ENCODE data around the gene USP32.
"Not testable (repeated sequence)": the region's sequence is repeated elsewhere in the genome, so short reads cannot be mapped to it uniquely, and the experiment has no call there.

Gene USP32

DNA sequence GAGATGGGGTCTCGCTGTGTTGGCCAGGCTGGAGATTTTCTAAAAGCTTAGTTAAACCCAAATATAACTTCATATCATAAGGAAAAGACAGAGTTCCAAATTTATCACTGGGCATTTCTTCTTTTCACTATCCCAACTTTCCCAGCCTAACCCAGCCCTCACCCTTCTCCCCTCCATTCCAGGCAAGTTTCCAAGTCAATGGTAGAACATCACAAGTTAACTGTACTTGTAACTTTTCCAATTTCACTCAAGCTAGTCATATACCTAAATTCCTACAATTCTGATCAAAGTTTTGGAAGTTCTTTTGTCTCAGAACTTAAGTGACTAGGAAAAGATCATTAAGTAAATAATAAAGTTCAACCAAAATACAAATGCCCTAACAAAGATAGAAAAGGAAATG lies 61.2 kb downstream of the USP32 start:
- no peak for DNase-seq

DNA sequence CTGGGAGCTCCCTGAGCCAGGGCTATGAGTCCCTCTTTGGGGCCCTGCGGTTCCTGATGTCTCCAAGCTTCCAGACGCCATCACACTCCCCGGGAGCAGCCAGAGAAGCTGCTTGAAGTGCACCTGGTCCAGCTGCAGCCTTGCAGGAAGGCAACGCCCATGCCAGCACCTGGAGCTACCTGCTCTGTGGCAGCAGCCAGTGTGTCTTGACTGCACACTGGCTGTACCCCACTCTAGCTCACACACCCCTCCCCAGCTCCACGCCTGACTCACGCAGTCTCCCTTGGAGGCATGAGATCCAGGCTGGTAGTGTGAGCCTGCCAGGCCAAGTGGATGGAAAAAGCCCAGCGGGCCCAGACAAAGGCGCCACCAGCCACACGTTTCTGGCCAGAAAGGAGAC lies 63.3 kb downstream of the USP32 start:
- no peak for DNase-seq

DNA sequence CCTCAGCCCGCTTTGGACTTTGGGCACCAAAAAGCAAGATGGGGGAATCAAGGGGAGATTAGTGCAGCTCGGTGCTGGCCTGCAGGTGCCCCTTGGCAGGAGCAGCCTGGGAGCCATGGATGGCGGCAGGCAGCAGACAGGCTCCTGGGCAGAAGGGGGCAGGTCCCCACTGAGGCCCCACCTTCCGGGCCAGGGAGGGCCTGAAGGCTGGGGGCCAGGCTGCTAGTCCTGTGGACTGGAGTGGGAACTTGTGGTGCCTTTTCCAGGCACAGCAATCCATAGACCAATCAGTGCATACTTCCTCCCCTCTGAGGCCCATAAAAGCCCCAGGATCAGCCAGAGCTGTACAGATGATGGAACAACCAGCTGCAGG lies 64.0 kb downstream of the USP32 start:
- no peak for DNase-seq

DNA sequence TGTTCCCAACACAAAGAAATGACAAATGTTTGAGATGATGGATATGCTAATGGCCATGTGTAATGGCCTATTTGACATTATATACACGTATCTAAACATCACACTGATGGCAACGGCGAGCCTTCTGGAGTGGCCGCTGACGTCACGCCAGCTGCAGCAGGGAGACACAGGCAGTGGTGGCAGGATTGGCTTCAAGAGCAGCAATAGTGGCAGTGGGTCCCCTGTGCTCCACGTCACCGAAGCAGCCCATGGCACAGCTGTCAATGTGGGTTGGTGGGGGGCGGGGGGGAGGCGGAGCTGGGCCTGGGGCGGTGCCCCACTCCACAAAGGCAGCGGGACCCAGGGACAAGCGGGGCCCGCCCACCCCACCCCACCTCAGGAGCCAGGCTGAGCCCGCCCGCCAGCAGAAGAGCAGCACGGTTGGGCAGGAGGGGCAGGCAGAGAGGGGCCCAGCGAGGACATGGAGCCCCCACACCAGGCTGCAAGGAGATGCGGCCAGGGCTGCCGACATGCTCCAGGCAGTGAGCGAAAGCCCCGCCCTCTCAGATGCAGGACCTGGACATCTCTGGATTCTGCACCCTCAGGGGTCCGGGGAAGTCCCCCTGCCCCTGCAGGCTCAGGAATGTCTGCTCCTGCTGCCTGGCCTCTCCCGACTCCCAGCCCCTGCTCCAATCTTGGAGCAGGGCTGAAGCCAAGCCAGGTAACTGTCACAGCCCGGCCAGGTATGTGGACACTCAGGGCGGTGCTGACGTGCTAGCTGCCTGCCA lies 64.6 kb downstream of the USP32 start:
- DNase-seq = no peak

DNA sequence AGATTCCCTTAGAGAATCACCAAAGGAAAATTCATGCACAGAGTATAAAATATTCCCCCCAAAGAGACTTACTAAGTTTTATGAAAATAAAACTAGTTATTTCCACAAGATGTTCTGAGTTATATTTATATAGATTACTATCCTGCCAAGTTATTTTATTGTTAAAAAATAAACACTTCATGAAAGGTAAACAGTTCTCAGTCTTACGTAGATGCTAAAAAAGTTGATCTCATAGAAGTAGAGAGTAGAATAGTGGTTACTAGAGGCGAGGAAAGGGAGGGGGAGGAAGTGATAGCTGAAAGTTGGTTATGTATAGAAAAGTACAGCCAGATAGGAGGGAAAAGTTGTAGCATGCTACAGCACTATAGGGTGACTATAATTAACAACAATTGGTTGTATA lies 65.2 kb downstream of the USP32 start:
- no peak for DNase-seq

DNA sequence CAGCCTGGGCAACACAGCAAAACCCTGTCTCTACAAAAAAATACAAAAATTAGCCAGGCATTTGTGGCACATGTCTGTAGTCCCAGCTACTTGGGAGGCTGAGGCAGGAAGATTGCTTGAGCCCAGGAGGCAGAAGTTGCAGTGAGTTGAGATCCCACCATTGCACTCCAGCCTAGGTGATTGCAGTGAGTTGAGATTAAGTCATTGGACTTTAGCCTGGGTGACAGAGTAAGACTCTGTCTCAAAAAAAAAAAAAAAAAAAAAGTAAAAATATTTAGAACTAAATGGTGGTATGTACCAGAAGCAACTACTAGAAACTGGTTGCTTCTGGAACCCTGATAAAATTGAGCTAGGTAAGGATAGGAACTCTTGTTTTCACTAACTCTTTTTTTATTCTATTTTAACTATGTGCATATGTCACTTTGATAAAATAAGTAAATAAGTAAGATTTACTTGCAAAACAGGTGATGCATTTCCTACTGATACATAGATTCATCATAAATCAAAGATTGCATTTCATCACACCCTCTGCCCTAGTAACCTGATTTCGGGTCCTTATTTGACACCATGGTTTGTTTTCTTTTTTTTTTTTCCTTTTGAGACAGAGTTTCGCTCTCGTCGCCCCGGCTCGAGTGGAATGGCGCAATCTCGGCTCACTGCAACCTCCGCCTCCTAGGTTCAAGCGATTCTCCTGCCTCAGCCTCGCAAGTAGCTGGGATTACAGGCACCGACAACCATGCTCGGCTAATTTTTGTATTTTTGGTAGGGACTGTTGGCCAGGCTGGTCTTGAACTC lies 66.0 kb downstream of the USP32 start:
- no peak for DNase-seq

DNA sequence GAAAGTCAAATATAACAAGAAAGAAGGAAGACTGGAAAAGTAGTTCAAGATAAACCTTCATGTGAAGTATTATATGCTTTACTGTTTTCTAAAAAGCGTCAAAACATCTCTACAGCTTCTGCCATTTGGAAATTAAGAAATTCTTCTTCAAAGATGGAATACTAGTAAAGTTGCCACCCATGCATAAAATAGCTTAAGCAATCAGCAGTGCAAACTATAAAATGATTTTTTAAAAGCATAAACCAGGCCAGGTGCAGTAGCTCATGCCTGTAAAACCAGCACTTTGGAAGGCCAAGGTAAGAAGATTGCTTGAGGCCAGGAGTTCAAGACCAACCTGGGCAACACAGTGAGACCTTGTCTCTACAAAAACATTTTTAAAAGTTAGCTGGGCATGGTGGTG lies 68.2 kb downstream of the USP32 start:
- DNase-seq = no peak

DNA sequence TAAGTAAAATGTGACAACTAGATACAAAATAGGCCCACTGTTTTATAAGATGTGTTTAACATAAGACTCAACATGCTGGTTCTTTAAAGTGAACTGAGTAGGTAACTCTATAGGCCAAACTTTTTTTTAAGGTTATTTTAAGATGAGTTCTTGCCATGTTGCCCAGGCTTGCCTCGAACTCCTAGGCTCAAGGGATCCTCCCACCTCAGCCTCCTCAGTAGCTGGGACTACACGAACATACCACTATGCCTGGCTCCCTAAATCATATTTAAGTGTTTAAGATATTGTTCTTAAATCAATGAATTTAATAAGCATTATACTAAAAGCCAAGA lies 69.9 kb downstream of the USP32 start:
- DNase-seq = no peak

DNA sequence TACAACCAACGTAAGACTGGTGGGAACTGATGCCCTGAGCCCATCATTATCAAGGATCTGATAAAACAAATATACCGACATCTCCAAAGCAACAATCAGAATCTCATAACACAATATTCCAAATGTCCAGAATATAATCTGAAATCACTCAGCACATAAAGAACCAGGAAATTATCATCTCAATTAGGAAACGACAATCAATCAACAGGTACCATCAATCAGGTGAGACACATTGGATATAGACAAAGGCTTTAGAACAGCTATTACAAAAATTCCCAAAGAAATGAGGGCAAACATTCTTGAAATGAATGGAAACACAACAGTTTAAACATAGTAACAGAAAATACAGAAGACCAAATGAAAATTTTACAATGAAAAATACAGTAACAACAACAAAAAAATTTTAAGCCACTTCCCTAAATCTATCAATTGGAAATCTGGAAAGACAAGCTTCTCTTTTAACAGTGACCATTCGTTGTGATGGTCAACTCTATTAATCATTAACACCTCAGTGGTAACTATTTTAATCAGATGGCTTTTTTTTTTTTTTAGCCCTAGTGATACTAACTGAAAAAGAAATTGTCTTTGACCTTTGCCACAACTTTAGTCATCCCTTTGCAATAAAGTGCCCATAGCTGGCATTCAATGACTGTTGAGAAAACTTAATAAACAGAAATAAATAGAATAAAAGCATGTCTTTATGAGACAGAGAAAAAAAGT lies 70.4 kb downstream of the USP32 start:
- no peak for DNase-seq

DNA sequence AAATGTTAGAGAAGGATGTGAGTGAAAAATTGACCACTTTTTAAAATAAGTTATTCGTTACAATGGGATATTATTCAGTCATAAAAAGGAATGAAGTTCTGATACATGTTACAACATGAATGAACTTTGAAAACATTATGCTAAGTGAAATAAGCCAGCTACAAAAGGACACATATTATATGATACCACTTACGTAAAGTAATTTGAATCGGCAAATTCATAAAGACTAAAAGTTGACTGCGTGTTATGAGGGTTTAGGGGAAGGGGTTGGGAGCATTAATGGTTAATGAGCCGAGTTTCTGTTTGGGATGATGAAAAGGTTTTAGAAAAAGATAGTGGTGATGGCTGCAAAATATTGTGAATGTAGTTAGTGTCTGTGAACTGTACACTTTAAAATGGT lies 73.1 kb downstream of the USP32 start:
- no peak for DNase-seq

DNA sequence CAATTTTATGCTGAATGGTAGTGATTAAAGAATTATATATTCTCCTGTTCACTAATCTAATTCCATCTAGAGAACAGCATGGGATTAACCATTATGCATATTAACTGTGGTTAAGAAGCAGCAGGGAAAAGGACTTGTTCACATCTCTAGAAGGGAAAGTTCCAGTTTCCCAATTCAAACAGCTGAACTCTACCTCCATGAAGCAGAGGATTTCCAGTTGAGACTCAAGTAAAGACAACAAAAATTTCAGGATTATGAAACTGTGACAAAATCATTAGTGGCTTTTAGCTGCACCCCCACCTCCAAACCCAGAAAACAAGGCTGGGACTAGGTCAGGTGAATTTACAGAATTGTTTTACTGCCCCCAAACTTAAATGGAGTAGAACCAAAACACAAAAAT lies 73.6 kb downstream of the USP32 start:
- DNase-seq = no peak

DNA sequence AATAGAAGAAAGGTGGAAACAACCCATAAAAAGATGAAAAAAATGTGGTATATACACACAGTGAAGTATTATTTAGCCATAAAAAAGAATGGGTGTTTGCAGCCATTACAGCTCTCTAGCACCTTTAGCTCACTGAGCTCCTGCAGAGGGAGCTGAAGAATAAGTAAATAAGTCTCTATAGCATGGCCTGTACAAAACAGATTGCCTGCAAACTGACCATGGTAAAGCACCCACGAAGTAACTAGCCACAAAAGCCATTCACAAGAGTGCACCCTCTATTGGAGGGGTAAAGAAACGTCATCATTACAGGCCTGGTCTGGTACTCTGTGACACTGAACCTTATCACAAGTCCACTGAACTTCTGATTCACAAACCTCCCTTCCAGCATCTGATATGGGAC lies 76.3 kb downstream of the USP32 start:
- DNase-seq = no peak

DNA sequence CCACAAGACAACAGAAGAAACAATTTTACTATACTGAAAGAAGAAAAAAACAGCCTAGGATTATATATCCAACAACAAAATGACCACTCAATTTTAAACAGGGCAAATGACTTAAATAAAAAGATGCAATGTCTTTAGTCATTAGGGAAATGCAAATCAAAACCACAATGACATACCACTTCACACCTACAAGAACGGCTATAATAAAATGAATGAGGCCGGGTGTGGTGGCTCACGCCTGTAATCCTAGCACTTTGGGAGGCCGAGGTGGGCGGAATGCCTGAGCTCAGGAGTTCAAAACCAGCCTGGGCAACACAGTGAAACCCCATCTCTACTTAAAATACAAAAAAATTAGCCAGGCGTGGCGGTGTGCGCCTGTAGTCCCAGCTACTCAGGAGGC lies 77.0 kb downstream of the USP32 start:
- DNase-seq = not testable (repeated sequence)

DNA sequence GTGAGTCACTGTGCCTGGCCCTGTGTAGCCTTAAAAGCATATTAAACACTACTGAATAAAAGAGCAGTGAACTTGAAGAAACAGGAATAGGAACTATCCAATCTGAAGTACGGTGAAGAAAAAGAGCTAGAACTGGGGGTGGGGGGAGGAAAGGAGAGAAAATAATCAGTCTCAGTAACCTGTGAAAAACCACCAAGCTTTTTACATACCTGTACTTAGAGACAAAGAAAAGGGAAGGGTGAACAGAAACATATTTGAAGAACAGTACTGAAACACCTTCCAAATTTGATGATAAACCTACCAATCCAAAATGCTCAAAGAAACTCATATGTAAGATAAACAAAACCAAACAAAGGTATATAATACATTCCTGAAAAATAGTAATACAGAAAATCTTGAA lies 77.5 kb downstream of the USP32 start:
- no peak for DNase-seq

DNA sequence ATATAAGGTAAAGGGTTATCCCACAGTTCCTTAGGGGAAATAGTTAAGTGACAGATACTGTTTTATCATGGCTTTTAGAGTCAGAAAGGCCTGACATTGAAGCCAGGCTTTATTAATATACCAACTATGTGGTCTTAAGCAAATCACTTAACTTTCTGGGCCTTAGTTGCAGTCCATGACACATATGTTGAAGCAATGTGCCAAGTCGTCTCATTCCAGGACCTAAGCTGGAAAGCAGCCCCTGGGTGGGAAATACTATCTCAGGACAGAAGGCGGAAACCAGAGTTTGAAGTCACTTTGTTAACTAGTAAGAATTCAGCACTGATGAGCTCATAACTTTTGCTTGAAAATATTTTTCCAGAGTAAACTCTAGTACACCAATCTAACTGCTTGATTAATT lies 80.0 kb downstream of the USP32 start:
- DNase-seq = no peak

DNA sequence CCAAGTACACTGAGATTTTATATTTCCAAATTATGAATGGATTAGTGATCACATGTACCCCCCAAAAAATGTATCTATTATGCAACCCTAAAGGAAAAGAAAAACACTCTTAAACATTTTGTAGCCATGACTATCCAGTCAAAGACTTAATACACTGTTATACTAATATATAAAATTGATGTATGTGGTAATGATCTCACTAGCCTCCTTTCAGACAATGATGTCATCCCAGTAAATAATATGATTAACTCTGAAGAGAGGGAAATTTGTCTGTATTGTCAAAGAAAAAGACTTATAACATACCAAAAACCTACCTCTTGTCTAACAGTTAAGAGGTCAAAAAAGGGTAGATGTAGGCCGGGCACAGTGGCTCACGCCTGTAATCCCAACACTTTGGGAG lies 80.7 kb downstream of the USP32 start:
- DNase-seq = no peak

DNA sequence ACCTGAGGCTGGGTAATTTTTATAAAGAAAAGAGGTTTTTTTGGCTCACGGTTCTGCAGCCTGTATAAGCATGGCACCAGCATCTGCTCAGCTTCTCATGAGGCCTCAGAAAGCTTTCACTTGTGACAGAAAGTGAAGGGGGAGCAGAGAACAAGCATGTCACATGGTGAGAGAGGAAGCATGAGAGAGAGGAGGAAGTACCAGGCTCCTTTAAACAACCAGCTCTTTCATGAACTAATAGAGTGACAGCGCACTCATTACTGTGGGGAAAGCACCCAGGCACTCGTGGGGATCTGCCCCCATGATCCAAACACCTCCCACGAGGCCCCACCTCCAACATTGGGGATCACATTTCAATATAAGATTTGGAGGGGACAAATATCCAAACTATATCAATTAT lies 86.8 kb downstream of the USP32 start:
- DNase-seq = no peak

DNA sequence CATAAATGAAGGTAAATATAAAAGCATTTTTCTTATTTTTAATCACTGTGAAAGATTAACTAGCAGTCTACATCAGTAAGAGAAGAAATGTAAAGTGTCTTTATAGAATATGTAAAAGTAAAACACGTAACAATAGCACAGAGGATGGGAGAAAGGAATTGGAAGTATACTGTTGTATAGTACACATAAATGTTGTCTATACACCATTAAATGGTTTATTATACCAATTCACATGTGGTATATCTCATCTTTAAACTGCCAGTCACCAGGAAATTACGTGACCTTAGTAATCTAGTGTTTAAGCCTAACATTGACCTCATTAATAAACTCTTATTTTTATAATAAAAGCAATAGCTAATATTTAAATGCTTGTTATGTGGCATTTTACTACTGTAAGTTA lies 87.4 kb downstream of the USP32 start:
- no peak for DNase-seq

DNA sequence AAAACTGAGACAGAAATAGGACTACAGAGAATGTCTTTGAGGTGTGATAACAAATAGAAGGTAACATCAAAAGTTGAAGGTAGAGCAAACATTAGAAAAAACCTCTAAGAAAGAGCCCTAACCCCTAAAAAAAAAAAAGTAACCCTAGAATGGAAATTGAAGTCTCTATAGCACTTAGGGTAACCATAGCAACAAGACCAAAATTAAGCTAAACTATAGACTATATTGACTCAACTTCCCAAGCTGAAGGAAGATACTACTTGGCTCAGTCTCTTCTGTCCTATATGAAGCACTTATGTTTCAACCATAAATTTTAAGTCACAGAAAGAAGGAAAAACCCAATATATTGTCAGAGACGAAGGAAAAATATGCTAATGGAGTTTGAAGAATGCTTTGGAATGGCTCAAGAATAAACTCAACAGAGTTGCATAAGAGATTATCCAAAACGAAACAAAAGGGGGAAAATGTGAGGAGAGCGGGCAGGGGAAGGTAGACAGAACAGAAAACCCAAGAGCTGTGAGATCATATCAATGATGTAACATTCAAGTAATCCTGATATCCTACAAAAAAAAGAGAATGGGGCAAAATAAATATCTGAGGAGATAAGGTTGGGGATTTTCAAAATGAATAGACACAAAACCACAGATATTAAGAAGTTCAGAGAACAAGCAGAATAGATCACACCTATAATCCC lies 88.4 kb downstream of the USP32 start:
- no peak for DNase-seq

DNA sequence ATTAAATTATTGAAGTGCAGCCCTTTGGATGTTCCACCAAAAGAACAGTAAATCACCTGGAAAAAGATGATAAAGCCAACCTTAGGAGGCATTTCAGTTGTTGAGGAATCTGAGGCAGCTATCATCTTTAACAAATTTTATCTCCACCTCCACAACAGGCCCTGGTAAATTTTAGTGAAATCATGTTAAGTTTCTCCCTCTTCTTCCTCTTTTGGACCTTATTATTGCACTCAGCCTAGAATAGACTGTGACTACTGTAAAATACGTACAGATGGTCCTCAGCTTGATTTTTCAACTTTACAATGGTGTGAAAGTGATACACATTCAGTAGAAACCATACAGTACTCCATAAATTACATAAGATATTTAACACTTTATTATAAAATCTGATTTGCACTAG lies 90.3 kb downstream of the USP32 start:
- no peak for DNase-seq

DNA sequence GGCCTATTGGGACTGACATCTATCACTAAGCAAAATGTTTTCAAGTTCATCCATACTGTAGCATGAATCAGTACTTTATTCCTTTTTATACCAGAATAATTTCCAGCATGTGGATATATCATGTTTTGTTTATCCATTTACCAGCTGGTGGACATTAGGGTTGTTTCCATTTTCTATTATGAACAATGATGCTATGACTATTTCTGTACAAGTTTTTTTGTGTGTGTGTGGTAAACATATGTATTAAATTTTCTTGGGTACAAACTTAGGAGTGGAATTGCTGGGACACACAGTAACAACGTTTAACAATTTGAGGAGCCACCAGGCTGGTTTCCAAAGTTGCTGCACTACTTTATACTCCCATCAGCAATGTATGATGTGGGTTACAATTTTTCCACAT lies 91.0 kb downstream of the USP32 start:
- no peak for DNase-seq

DNA sequence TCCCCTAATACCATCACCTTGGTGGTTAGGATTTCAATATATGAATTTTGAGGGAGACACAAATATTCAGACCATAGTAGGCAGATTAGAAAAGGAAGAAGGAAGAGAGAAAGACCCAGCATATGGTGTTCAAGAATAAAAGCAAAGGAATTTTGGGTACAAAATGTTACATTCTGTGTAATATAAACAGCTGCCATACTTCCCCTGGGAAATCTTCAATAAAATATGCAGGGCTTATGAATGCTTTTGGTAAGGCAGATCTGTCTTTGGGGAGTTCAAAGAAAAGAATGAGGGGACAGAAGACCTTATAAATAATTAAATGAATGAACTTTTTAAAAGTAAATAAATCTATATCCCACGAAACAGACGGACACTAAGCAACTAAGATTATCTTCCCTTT lies 91.9 kb downstream of the USP32 start:
- no peak for DNase-seq

DNA sequence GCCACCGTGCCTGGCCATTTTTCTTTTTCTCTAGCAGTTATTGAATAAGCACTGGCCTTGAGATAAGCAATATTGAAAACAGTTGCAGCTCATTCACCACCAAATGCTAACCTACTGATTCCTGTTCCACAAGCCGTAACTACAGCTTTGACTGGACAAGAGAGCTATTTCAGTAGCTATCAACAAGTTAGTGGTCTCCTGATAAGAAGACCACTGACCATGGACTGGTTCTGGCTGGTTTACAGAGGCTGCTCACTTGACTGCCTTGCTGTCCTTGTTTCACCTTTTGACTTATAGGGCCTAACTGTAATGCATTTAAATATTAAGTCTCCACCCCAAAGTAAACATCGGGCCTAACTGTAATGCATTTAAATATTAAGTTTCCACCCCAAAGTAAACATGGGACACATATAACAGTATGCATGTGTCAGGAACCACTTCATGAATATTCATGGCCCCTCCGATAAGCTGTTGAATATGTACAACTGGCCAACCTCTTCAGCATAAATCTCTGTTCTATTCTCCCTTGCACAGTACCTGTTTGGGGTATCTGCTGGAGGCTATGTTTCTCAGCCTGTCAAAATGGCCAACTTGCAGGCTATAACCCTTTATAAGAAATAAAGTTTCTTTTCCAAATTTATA lies 94.1 kb downstream of the USP32 start:
- no peak for DNase-seq
